HCT116 (cell line): ENCODE results near the gene ESPNL. TPM values are rescaled to one million over a fixed set of nuclear protein-coding genes. Genes with fewer than 3 reads are reported as not detected.

Experiments used
- ATAC-seq: fragments of 200-7000 bp; cut with Tn5 transposase; 2 replicates; pipeline ENCODE4 v1.9.1; 2020; ENCODE audit warnings: mild to moderate bottlenecking, moderate library complexity
- BruUV-seq: library from RNA; stranded (reverse); fragments of 400-500 nt; replicated peaks from 2 replicates; lab custom pipeline; 2021; lab: Mats Ljungman, UMichigan
- CTCF ChIA-PET: fragments of 300-600 bp; sonication (Branson Sonifier 250); formaldehyde crosslinking; loops from one replicate; lab custom pipeline; 2021; ENCODE audit warnings: antibody characterized with exemption; lab: Charles Lee
- POLR2A ChIA-PET: fragments of 300-600, 350-600 bp; sonication (Branson Sonifier 250); formaldehyde crosslinking; loops from one replicate; lab custom pipeline; 2021; ENCODE audit warnings: antibody characterized with exemption; lab: Charles Lee
- RAD21 ChIA-PET, 2 experiments: fragments of 300-600 bp; sonication (Branson Sonifier 250); formaldehyde crosslinking; loops; one replicate each; lab custom pipeline; 2023; ENCODE audit warnings: low total read pairs in 2 of 2; ENCODE audit not compliant: uncharacterized antibody in 2 of 2, unreplicated experiment in 2 of 2, low non-redundant PET in 1 of 2; lab: Charles Lee
- DNase-seq: peaks from one replicate; pipeline ENCODE4 v3.0.0-alpha.2; 2010; ENCODE audit warnings: low read depth, low spot score
- H2AFZ ChIP-seq: fragments of 200-600 bp; shearing (Covaris generic), sonication (generic); 2 replicates; pipeline ENCODE4 v1.6.1; 2017; ENCODE audit warnings: low read depth, mixed run types, mixed read lengths, antibody characterized with exemption, low read length; ENCODE audit not compliant: poor library complexity, severe bottlenecking
- H3K27ac ChIP-seq: 2 replicates; pipeline ENCODE4 v1.5.1; 2012; ENCODE audit warnings: low read depth, low read length
- H3K27me3 ChIP-seq: fragments of 200-600 bp; sonication (generic); 2 replicates; pipeline ENCODE4 v1.6.1; 2016; ENCODE audit warnings: mixed run types, low read length, mixed read lengths; ENCODE audit not compliant: insufficient read depth
- H3K36me3 ChIP-seq, 2 experiments: fragments of 200-500 bp in 1 of 2; fragments of 200-600 bp in 1 of 2; sonication (Bioruptor generic) in 1 of 2; sonication (generic) in 1 of 2; 2 replicates each; pipeline versions ENCODE4 v1.5.1 to v1.6.1; 2014 to 2016; ENCODE audit warnings: low read length in 2 of 2, inconsistent platforms in 1 of 2, mixed read lengths in 1 of 2, mixed run types in 1 of 2; ENCODE audit not compliant: insufficient read depth in 2 of 2, control insufficient read depth in 1 of 2
- H3K4me1 ChIP-seq, 2 experiments: fragments of 200-600 bp in 1 of 2; sonication (generic) in 1 of 2; 2 replicates each; pipeline versions ENCODE4 v1.5.1 to v1.6.1; 2012 to 2017; ENCODE audit warnings: low read length in 2 of 2, inconsistent platforms in 1 of 2, mild to moderate bottlenecking in 1 of 2, mixed read lengths in 1 of 2, mixed run types in 1 of 2, moderate library complexity in 1 of 2; ENCODE audit not compliant: insufficient read depth in 2 of 2, control insufficient read depth in 1 of 2
- H3K4me2 ChIP-seq: fragments of 200-600 bp; sonication (generic); 2 replicates; pipeline ENCODE4 v1.6.1; 2017; ENCODE audit warnings: mixed run types, low read length, mixed read lengths
- H3K4me3 ChIP-seq, 2 experiments: fragments of 200-600 bp in 1 of 2; sonication (generic) in 1 of 2; replicated peaks in 1 of 2; 2 replicates each; pipeline ENCODE4 v1.5.1; 2011 to 2016; ENCODE audit warnings: low read length in 2 of 2, control low read depth in 1 of 2, low read depth in 1 of 2, mild to moderate bottlenecking in 1 of 2, mixed read lengths in 1 of 2, mixed run types in 1 of 2
- H3K79me2 ChIP-seq: fragments of 200-600 bp; sonication (generic); 2 replicates; pipeline ENCODE4 v1.6.1; 2017; ENCODE audit warnings: mild to moderate bottlenecking, mixed run types, low read length, moderate library complexity, mixed read lengths; ENCODE audit not compliant: insufficient read depth
- H3K9ac ChIP-seq: fragments of 200-600 bp; sonication (generic); 2 replicates; pipeline ENCODE4 v1.6.1; 2016; ENCODE audit warnings: low read length, mixed read lengths
- H3K9me2 ChIP-seq: fragments of 200-600 bp; sonication (generic), shearing (Covaris generic); 2 replicates; pipeline ENCODE4 v1.6.1; 2017; ENCODE audit warnings: mixed run types, mild to moderate bottlenecking, moderate library complexity; ENCODE audit not compliant: insufficient read depth
- H3K9me3 ChIP-seq, 2 experiments: fragments of 200-500 bp in 1 of 2; fragments of 200-600 bp in 1 of 2; sonication (Bioruptor generic) in 1 of 2; sonication (generic) in 1 of 2; 2 replicates each; pipeline ENCODE4 v1.6.1; 2014 to 2017; ENCODE audit warnings: low read length in 2 of 2, mixed read lengths in 2 of 2, inconsistent platforms in 1 of 2, low read depth in 1 of 2, mild to moderate bottlenecking in 1 of 2, mixed run types in 1 of 2, moderate library complexity in 1 of 2; ENCODE audit not compliant: control insufficient read depth in 1 of 2, insufficient read depth in 1 of 2
- H4K20me1 ChIP-seq: fragments of 200-600 bp; sonication (generic), shearing (Covaris generic); 2 replicates; pipeline ENCODE4 v1.6.1; 2017; ENCODE audit warnings: mixed run types, mild to moderate bottlenecking, moderate library complexity; ENCODE audit not compliant: insufficient read depth
- ATF3 ChIP-seq: IDR thresholded peaks from 2 replicates; pipeline ENCODE4 v1.6.1; 2012
- CBX3 ChIP-seq: IDR thresholded peaks from 2 replicates; pipeline ENCODE4 v1.6.1; 2012; ENCODE audit warnings: low read depth
- CEBPB ChIP-seq: IDR thresholded peaks from 2 replicates; pipeline ENCODE4 v1.6.1; 2012; ENCODE audit warnings: low read depth
- CTCF ChIP-seq, 3 experiments: fragments of 200-600 bp in 1 of 3; sonication (generic) in 1 of 3; IDR thresholded peaks in 2 of 3; conservative IDR thresholded peaks in 1 of 3; 2 replicates each; pipeline ENCODE4 v1.5.1; 2012 to 2017; ENCODE audit warnings: low read depth in 2 of 3, low read length in 2 of 3, antibody characterized with exemption in 1 of 3, borderline replicate concordance in 1 of 3, control low read depth in 1 of 3, mild to moderate bottlenecking in 1 of 3, mixed read lengths in 1 of 3, mixed run types in 1 of 3, moderate library complexity in 1 of 3; ENCODE audit not compliant: insufficient read depth in 1 of 3
- EGR1 ChIP-seq: IDR thresholded peaks from 2 replicates; pipeline ENCODE4 v1.6.1; 2012; ENCODE audit warnings: low read depth
- EZH2 ChIP-seq: fragments of 200-600 bp; sonication (generic); IDR thresholded peaks from 2 replicates; pipeline ENCODE4 v1.6.1; 2017; ENCODE audit warnings: antibody characterized with exemption, mixed run types
- FOSL1 ChIP-seq: IDR thresholded peaks from 2 replicates; pipeline ENCODE4 v1.6.1; 2012; ENCODE audit warnings: low read depth
- JUND ChIP-seq: IDR thresholded peaks from 2 replicates; pipeline ENCODE4 v1.6.1; 2012
- RAD21 ChIP-seq: IDR thresholded peaks from 2 replicates; pipeline ENCODE4 v1.6.1; 2012; ENCODE audit warnings: low read depth, mild to moderate bottlenecking
- REST ChIP-seq: IDR thresholded peaks from 2 replicates; pipeline ENCODE4 v1.6.1; 2012; ENCODE audit warnings: low read depth
- SIN3A ChIP-seq: IDR thresholded peaks from 2 replicates; pipeline ENCODE4 v1.6.1; 2012; ENCODE audit warnings: low read depth
- YY1 ChIP-seq: IDR thresholded peaks from 2 replicates; pipeline ENCODE4 v1.6.1; 2011; ENCODE audit warnings: low read length, low read depth, moderate library complexity, mild to moderate bottlenecking; ENCODE audit not compliant: insufficient replicate concordance; ENCODE audit errors: extremely low read depth
- ZFX ChIP-seq: fragments of 450-650 bp; IDR thresholded peaks from 2 replicates; pipeline ENCODE4 v1.6.1; 2017
- intact Hi-C: fragments of 100-400 bp; cut with micrococcal nuclease; formaldehyde crosslinking; loops from 2 replicates; pipeline ENCODE4 v1.10.0; 2022
- total RNA-seq: library from RNA; stranded (reverse); gene quantifications from one replicate; pipeline ENCODE4 v1.2.1, GENCODE V29; 2021; ENCODE audit not compliant: unreplicated experiment

The ESPNL gene
- total RNA-seq, 1 experiment from 2014 or later = 0.22 TPM

- H3K36me3 ChIP-seq = peaks cover 19 to 30% of the 10 kb centered on the region in 2 experiments; a peak in 3 of 4 replicates
- H3K4me2 ChIP-seq = no peak overlapping the region
- ChIA-PET RAD21 (no interaction called here), CTCF (no interaction called here), POLR2A (no interaction called here)
- intact Hi-C loops = no loop called here
- H4K20me1 ChIP-seq = no peaks in the 10 kb centered on the region
- no peaks in the 10 kb centered on the region for H3K9me3 ChIP-seq
- H2AFZ ChIP-seq = no peak overlapping the region
- DNase-seq = no peak
- H3K9me2 ChIP-seq = no peaks in the 10 kb centered on the region
- H3K4me3 ChIP-seq = no peak overlapping the region
- H3K27ac ChIP-seq = no peak overlapping the region
- H3K4me1 ChIP-seq = no peaks in the 10 kb centered on the region
- H3K79me2 ChIP-seq = peaks cover 14% of the 10 kb centered on the region; the same call in 1 of the 2 replicates
- H3K9ac ChIP-seq = no peak overlapping the region
- no peak for ATAC-seq
- H3K27me3 ChIP-seq = no peaks in the 10 kb centered on the region
- TF ChIP-seq EGR1 = no peak
- no peak for TF ChIP-seq EZH2
- TF ChIP-seq FOSL1 = no peak
- TF ChIP-seq SIN3A = no peak
- no peak for TF ChIP-seq ZFX
- TF ChIP-seq ATF3 = no peak
- no peak for TF ChIP-seq JUND
- no peak for TF ChIP-seq YY1
- no peak for TF ChIP-seq CTCF (IDR thresholded peaks at IDR 0.05 in 2 of 3, conservative IDR thresholded peaks at IDR 0.05 in 1 of 3; ENCODE audit: borderline replicate concordance in 1 of 3, insufficient read depth in 1 of 3, low read depth in 2 of 3, low read length in 2 of 3)
- TF ChIP-seq CEBPB = no peak
- TF ChIP-seq RAD21 = no peak
- no peak for TF ChIP-seq CBX3
- TF ChIP-seq REST = no peak
- no TSS peak for BruUV-seq
These were observed 18.0 kb upstream of the ESPNL start for GRCh38 chr2:238082151-238082550.
